Activated T-cell treated with anti-CD3 and anti-CD28 coated beads, Interleukin-2, amount 50 U/mL, for 4 hours (primary cell): ENCODE measurements around the gene FBXL7. TPM values are rescaled to one million over a fixed set of nuclear protein-coding genes. Genes with fewer than 3 reads are reported as not detected.

Source experiments
- ATAC-seq, 2 donors: fragments of 200-7000 bp; cut with Tn5 transposase; one replicate each; pipeline ENCODE4 v1.10.0; 2021
- DNase-seq: peaks from one replicate; pipeline ENCODE4 v3.0.0-alpha.2; 2020
- H3K27me3 Mint-ChIP-seq: one replicate; pipeline ENCODE4 v1.8.0; 2021; ENCODE audit warnings: low read depth, mixed read lengths
- H3K36me3 Mint-ChIP-seq: one replicate; pipeline ENCODE4 v1.8.0; 2022; ENCODE audit warnings: mixed read lengths; ENCODE audit not compliant: insufficient read depth
- H3K4me1 Mint-ChIP-seq: one replicate; pipeline ENCODE4 v1.8.0; 2021; ENCODE audit warnings: low read depth, mixed read lengths
- H3K4me3 Mint-ChIP-seq: one replicate; pipeline ENCODE4 v1.8.0; 2021; ENCODE audit warnings: mild to moderate bottlenecking, moderate library complexity, mixed read lengths
- H3K9me3 Mint-ChIP-seq: one replicate; pipeline ENCODE4 v1.8.0; 2021; ENCODE audit warnings: mixed read lengths
- total RNA-seq, 3 donors: library from RNA; stranded (reverse); gene quantifications; one replicate each; pipeline ENCODE4 v1.2.1, GENCODE V29; 2021

FBXL7 gene
- total RNA-seq, 3 donors from 2014 or later, result not detected

DNA sequence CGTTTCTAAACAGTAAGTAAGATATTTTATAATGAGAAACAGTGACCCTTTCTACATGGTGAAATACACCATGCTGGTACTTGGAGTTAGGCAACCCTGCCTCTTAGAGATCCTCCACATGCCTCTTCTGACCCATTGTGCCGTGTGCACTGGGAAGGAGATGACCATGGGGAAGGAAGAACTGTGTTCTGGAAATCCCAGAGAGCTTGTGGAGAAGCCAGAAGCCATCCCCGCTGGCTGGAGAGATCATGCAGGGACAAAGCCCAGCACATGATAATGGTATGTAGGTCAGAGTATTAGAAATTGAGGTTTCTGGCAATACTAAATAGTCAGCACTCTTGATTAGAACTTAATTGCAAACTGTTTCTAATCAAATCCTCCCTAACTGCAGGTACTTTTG is 307.3 kb downstream of the FBXL7 start:
- no peak overlapping the region for H3K4me3 Mint-ChIP-seq
- H3K27me3 Mint-ChIP-seq, result no peaks in the 10 kb centered on the region
- no peaks in the 10 kb centered on the region for H3K36me3 Mint-ChIP-seq
- no peak for DNase-seq
- H3K4me1 Mint-ChIP-seq, result no peaks in the 10 kb centered on the region
- no peak for ATAC-seq
- H3K9me3 Mint-ChIP-seq, result no peaks in the 10 kb centered on the region

DNA sequence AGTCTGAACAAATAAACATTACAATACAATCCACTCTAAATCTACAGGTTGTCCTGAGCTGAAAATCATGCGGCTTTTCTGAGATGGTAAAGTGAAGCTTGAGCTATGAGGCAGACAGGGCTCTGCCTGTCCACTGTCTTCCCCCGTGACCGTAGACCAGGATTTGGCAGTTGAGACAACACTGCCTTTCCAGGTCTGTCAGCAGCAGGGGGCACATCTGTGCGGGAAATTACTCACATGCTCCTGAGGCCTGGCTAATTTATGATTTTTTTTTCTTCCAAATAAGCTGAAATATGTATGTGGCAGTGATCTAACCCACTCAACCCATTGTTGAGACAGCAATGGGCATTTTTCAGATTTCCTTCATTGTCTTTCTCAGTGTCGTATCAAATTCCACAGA is 307.9 kb downstream of the FBXL7 start:
- ATAC-seq (no peak), DNase-seq (no peak)
- Mint-ChIP-seq H3K36me3 (no peaks in the 10 kb centered on the region), H3K4me3 (no peak overlapping the region), H3K4me1 (no peaks in the 10 kb centered on the region), H3K9me3 (no peaks in the 10 kb centered on the region), H3K27me3 (no peaks in the 10 kb centered on the region)

- DNase-seq, result no peak
- no peak for ATAC-seq
- H3K4me1 Mint-ChIP-seq, result no peaks in the 10 kb centered on the region
- no peaks in the 10 kb centered on the region for H3K36me3 Mint-ChIP-seq
- H3K4me3 Mint-ChIP-seq, result no peak overlapping the region
- no peaks in the 10 kb centered on the region for H3K27me3 Mint-ChIP-seq
- no peaks in the 10 kb centered on the region for H3K9me3 Mint-ChIP-seq
These were observed 308.6 kb downstream of the FBXL7 start for GRCh38 chr5:15808577-15808976.

- peaks cover 10% of the 10 kb centered on the region for H3K9me3 Mint-ChIP-seq
- no peaks in the 10 kb centered on the region for H3K36me3 Mint-ChIP-seq
- H3K4me1 Mint-ChIP-seq, result no peaks in the 10 kb centered on the region
- no peak for ATAC-seq
- H3K27me3 Mint-ChIP-seq, result no peaks in the 10 kb centered on the region
- no peak for DNase-seq
- no peak overlapping the region for H3K4me3 Mint-ChIP-seq
These were observed 319.6 kb downstream of the FBXL7 start for GRCh38 chr5:15819617-15820016.

- no peak overlapping the region for H3K4me3 Mint-ChIP-seq
- no peaks in the 10 kb centered on the region for H3K36me3 Mint-ChIP-seq
- no peaks in the 10 kb centered on the region for H3K27me3 Mint-ChIP-seq
- DNase-seq, result no peak
- H3K9me3 Mint-ChIP-seq, result peaks cover 6% of the 10 kb centered on the region
- ATAC-seq, result no peak
- H3K4me1 Mint-ChIP-seq, result no peaks in the 10 kb centered on the region
These were observed 321.5 kb downstream of the FBXL7 start for GRCh38 chr5:15821506-15821905.

DNA sequence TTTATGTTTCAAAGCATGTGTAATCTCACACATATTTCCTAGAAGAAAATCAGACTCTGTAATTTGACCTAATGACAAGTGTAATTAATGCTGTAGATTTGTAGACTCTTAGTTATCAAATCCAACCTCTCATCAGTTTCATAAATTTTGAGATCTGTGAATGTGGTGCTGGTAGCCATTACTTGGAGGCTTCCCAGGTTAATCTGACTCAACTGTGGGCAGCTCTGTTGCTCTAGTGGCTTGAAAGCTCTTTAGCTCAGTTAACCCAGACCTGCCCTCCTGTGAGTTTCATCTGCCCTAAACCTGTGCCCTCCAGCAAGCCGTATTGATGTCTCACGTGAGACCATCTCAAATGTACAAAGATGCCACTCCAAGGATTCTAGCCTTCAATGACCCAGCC is 323.4 kb downstream of the FBXL7 start:
- H3K27me3 Mint-ChIP-seq, result no peaks in the 10 kb centered on the region
- H3K36me3 Mint-ChIP-seq, result no peaks in the 10 kb centered on the region
- ATAC-seq (no peak), DNase-seq (no peak)
- no peaks in the 10 kb centered on the region for H3K4me1 Mint-ChIP-seq
- no peak overlapping the region for H3K4me3 Mint-ChIP-seq
- H3K9me3 Mint-ChIP-seq, result no peaks in the 10 kb centered on the region

DNA sequence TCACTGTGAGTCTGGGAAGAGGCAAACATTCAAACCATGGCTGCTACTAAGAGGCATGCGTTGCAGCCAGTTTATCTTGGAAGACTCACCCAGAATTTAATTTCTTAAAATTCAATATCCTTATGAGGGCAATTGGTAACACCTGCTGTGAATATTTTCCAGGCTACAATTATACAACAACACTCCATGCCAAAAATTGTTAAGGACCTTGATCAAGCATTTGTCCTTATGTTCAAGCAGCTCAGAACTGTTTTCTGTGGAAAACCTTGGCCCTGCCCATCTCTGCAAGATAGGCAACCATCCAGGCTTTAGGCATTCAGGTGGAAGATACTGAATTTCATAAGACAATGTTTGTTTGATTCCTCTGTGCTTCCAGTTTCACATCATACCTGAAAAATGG is 327.8 kb downstream of the FBXL7 start:
- H3K9me3 Mint-ChIP-seq, result no peaks in the 10 kb centered on the region
- ATAC-seq, result no peak

DNA sequence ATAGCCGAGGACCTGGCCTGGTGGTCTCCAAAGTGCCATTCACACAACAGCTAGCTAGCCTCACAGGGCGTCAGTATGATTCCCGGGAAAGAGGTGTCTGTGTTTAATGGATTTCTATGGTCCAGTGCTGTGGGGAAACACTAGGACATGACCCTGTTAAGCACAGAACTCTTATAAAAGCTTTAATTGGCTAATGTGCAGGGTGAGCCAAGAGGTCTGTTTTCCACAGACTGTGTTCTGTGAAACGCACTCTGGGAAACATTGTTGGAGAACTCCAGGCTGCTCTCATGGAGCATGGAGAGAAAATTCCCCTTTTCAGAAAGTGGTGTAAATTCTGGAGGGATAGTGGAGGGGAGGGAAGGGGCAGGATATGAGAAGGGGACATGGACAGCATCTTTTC is 331.4 kb downstream of the FBXL7 start:
- Mint-ChIP-seq H3K9me3 (no peaks in the 10 kb centered on the region), H3K36me3 (no peaks in the 10 kb centered on the region), H3K4me1 (no peaks in the 10 kb centered on the region), H3K27me3 (no peaks in the 10 kb centered on the region), H3K4me3 (no peak overlapping the region)
- DNase-seq, result no peak
- ATAC-seq, result no peak

More for the DNA sequence above, 327.8 kb downstream of the FBXL7 start:
- Mint-ChIP-seq H3K4me1 (no peaks in the 10 kb centered on the region), H3K4me3 (no peak overlapping the region), H3K36me3 (no peaks in the 10 kb centered on the region), H3K27me3 (no peaks in the 10 kb centered on the region)
- no peak for DNase-seq

DNA sequence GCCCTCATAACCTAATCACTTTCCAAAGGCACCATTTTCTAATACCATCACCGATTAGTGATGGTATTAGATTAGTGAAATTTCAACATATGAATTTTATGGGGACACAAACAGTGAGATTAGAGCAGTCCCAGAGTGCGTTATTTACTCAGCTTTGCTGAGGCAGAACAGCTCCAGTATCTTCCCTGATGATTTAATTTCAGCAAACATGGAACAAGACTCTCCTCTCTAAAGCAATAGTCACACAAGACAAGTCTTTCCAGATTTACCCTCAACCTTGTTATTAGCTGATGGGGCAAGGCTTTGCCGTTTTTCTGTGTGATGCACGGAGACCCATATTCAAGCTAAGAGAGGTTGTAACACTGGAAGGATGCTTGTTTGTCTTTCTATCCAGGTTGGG is 333.4 kb downstream of the FBXL7 start:
- H3K27me3 Mint-ChIP-seq, result no peaks in the 10 kb centered on the region
- H3K9me3 Mint-ChIP-seq, result no peaks in the 10 kb centered on the region
- ATAC-seq, result no peak
- H3K36me3 Mint-ChIP-seq, result no peaks in the 10 kb centered on the region
- no peak overlapping the region for H3K4me3 Mint-ChIP-seq
- no peaks in the 10 kb centered on the region for H3K4me1 Mint-ChIP-seq
- no peak for DNase-seq

- no peaks in the 10 kb centered on the region for H3K36me3 Mint-ChIP-seq
- ATAC-seq, result no peak
- no peaks in the 10 kb centered on the region for H3K4me1 Mint-ChIP-seq
- H3K9me3 Mint-ChIP-seq, result no peaks in the 10 kb centered on the region
- no peaks in the 10 kb centered on the region for H3K27me3 Mint-ChIP-seq
- no peak for DNase-seq
- H3K4me3 Mint-ChIP-seq, result no peak overlapping the region
These were observed 334.7 kb downstream of the FBXL7 start for GRCh38 chr5:15834596-15835245.

GRCh38 chr5:15835514-15835913 is 335.5 kb downstream of the FBXL7 start:
- Mint-ChIP-seq H3K36me3 (no peaks in the 10 kb centered on the region), H3K4me3 (no peak overlapping the region), H3K9me3 (no peaks in the 10 kb centered on the region), H3K4me1 (no peaks in the 10 kb centered on the region), H3K27me3 (no peaks in the 10 kb centered on the region)
- ATAC-seq (no peak), DNase-seq (no peak)

- no peak overlapping the region for H3K4me3 Mint-ChIP-seq
- no peaks in the 10 kb centered on the region for H3K27me3 Mint-ChIP-seq
- peaks cover 3% of the 10 kb centered on the region for H3K9me3 Mint-ChIP-seq
- no peaks in the 10 kb centered on the region for H3K36me3 Mint-ChIP-seq
- no peak for ATAC-seq
- no peaks in the 10 kb centered on the region for H3K4me1 Mint-ChIP-seq
- no peak for DNase-seq
These were observed 337.7 kb downstream of the FBXL7 start for GRCh38 chr5:15837551-15838289.

- ATAC-seq (no peak), DNase-seq (no peak)
- Mint-ChIP-seq H3K9me3 (peaks cover 18% of the 10 kb centered on the region), H3K27me3 (no peaks in the 10 kb centered on the region), H3K36me3 (no peaks in the 10 kb centered on the region), H3K4me3 (no peak overlapping the region), H3K4me1 (no peaks in the 10 kb centered on the region)
These were observed 344.3 kb downstream of the FBXL7 start for GRCh38 chr5:15844253-15844652.

GRCh38 chr5:15844871-15845270 is 344.9 kb downstream of the FBXL7 start:
- no peak for DNase-seq
- Mint-ChIP-seq H3K4me3 (no peak overlapping the region), H3K27me3 (no peaks in the 10 kb centered on the region), H3K36me3 (no peaks in the 10 kb centered on the region), H3K9me3 (peaks cover 18% of the 10 kb centered on the region), H3K4me1 (no peaks in the 10 kb centered on the region)
- no peak for ATAC-seq

- no peak overlapping the region for H3K4me3 Mint-ChIP-seq
- DNase-seq (no peak), ATAC-seq (no peak)
- no peaks in the 10 kb centered on the region for H3K4me1 Mint-ChIP-seq
- no peaks in the 10 kb centered on the region for H3K27me3 Mint-ChIP-seq
- H3K9me3 Mint-ChIP-seq, result peaks cover 11% of the 10 kb centered on the region
- H3K36me3 Mint-ChIP-seq, result no peaks in the 10 kb centered on the region
These were observed 350.6 kb downstream of the FBXL7 start for GRCh38 chr5:15850536-15850935.
